Midbrain (tissue), 1 donor: ENCODE results near the gene LURAP1L.
"Not testable (repeated sequence)": the region's sequence is repeated elsewhere in the genome, so short reads cannot be mapped to it uniquely, and the experiment has no call there.

Experiments used
- DNase-seq: peaks from one replicate; lab custom pipeline; 2025; lab: John Stamatoyannopoulos, UW

Gene LURAP1L

DNA sequence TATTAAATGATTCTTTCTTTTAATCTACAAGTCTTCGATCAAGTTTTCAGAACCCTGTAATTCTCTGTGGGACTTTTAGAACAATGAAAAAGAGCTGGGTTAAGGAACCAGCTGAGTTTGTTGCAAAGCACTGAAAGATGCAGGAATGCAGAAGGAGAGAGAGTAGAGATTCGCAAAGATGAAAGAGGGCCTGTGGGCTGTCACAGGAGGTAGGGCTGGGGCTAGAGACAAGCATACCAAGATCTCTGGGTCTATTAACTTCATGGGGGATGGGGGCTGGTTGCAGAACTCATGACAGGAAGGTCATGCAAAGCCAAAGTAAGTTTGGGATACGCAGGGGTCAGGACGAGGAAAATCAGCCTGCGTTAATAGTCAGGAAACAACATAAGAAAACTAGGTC is 81.8 kb downstream of the LURAP1L start:
- DNase-seq = no peak

DNA sequence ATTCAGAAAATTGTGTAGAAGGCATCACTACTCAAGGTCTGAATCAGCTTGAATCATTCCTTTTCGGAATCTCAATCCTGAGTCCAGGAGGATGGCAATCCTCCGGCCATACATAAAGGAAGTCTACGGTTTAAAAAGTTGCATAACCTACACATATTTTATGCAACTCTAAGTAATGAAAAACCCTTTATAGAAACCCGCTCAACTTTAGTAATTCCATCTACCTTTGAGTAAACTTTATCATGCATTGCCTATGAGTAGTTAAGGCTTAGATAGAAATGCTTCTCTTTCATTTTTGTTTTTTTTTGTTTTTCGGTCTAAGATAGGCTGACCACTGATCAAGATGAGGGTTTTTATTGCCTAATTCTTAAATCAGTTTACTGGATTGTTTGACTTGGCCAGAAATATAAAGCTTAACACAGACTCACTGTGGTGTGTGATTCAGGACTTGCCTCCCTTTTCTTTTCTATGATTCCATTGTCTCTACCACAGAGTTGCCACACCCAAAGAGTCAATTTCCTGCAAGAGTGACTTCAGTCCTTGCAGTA is 85.0 kb downstream of the LURAP1L start:
- no peak for DNase-seq

DNA sequence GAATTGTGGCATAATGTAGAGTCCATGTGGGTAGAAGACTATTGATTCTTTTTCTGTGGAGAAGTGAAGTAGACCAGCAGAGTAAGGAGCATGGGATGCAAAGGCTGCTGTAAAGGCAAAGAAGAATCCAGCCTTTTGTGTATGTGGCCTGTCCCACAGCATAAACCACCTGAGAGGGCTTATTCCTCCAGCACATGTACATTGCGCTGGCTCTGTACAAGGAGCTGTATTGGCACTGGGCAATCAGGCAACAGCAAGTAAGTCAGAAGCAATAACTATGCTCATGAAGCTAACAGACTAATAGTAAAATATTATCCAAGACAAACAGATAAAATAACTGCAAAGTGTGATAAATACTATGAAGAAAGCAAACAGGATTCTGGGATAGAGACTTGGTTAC is 86.2 kb downstream of the LURAP1L start:
- no peak for DNase-seq

DNA sequence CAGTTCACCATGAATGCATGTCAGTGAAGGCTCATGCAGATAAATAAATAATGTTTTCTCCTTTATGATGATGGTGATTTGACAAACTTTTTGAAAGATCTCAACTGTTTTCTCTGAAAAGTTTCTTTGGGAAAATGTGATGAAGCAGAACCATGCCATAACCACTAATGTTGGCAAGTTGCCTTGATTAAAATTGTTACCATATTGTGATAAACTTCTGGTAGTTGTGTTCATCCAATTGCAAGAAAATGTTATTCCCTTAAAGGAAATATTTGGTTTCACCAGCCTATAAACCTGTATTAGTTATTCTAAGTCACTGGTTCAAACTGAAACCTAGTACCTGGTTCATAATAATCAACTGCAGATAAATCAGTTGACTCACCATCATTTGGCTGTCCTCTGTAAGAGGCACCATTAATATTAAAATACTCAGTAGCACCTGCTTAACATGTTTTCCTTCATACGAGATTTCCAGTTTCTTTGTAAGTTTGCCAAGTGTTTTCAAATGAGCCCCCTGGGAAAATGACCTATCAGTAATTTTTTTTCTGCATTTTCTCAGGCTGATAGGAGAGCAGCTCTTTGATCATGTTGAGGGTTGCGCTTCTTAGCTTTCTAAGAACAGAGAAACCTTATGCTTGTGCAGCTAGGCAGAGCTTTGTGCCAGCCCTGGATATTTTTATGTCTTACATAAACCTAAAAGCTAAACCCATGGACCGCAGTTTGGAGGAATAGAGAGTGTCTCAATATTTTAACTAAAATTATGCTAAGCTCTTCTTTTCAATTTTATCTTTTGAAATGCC is 88.0 kb downstream of the LURAP1L start:
- no peak for DNase-seq

DNA sequence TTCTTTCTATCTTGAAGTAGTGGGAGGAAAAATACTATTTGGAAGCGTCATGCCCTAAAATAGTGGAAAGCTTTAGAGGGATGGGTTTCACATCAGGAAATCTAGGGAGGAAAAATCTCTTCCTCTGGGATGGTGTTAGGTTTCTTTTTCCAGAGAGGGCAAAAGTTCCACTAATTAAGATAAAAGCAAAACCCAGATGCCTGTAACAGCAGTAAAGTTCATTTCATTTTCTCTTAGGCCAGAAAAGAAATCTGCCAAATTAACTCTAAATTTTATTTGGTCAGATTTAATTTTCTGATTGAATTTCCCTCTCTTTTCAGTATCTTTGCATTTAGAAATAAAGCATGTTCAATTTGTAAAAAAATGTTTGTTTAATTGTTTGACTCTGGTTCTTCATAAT is 88.8 kb downstream of the LURAP1L start:
- DNase-seq = no peak

DNA sequence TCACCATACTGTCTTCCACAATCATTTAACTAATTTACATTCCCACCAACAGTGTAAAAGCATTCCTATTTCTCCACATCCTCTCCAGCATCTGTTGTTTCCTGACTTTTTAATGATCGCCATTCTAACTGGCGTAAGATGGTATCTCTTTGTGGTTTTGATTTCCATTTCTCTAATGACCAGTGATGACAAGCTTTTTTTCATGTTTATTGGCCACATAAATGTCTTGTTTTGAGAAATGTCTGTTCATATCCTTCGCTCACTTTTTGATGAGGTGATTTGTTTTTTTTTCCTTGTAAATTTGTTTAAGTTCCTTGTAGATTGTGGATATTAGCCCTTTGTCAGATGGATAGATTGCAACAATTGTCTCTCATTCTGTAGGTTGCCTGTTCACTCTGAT is 90.6 kb downstream of the LURAP1L start:
- not testable (repeated sequence) for DNase-seq
